PC-3 (cell line): ENCODE results near the gene RNF181.

Experiments
- EZH2 ChIP-seq: fragments of 300-600 bp; sonication (generic); IDR thresholded peaks from one replicate; pipeline ENCODE4 v1.6.1; 2017; ENCODE audit warnings: antibody characterized with exemption, mild to moderate bottlenecking, low read length; ENCODE audit not compliant: unreplicated experiment
- TF ChIP-seq, protein P1 (sequence below): fragments of 300-600 bp; sonication (generic); conservative IDR thresholded peaks from 2 replicates; pipeline ENCODE4 v1.5.1; 2017; ENCODE audit warnings: antibody characterized with exemption, low read depth, mild to moderate bottlenecking, low read length

DNA sequence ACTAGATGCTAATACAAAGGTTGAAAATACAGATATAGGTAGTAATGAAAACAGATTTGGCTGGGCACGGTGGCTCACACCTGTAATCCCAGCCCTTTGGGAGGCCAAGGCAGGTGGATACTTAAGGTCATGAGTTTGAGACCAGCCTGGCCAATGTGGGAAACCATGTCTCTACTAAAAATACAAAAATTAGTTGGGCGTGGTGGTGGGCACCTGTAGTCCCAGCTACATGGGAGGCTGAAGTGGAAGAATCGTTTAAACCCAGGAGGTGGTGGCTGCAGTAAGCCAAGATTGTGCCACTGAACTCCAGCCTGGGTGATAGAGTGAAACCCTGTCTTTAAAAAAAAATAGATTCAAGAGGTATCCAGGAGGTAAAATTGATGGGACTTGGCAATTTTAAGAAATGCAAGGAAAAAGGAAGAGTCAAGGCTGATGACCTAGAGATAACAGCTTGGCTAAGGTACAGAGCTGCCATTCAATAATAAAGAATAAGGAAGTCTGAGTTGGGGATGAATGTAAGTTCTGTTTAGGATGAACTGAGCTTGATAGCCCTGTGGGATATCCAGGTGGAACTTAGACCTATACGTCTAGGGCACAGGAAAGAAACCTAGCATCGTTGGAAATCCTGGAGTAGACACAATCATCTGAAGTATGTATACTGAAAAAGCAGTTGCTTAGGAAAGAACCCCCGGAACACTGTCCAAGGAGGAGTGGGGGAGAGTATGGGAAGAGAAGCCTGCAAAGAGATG, 47.5 kb upstream of the RNF181 start:
- TF ChIP-seq, protein P1, sequence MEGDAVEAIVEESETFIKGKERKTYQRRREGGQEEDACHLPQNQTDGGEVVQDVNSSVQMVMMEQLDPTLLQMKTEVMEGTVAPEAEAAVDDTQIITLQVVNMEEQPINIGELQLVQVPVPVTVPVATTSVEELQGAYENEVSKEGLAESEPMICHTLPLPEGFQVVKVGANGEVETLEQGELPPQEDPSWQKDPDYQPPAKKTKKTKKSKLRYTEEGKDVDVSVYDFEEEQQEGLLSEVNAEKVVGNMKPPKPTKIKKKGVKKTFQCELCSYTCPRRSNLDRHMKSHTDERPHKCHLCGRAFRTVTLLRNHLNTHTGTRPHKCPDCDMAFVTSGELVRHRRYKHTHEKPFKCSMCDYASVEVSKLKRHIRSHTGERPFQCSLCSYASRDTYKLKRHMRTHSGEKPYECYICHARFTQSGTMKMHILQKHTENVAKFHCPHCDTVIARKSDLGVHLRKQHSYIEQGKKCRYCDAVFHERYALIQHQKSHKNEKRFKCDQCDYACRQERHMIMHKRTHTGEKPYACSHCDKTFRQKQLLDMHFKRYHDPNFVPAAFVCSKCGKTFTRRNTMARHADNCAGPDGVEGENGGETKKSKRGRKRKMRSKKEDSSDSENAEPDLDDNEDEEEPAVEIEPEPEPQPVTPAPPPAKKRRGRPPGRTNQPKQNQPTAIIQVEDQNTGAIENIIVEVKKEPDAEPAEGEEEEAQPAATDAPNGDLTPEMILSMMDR = no peak
- no peak for TF ChIP-seq EZH2
